Measurements from ENCODE around the gene STOX2.

- no peak for TF ChIP-seq PATZ1 (CRISPR knock-in tag; IDR thresholded peaks at IDR 0.05; ENCODE audit: borderline replicate concordance)
- no peak for TF ChIP-seq TSHZ2 (CRISPR knock-in tag; IDR thresholded peaks at IDR 0.05)
- TF ChIP-seq CREB5 (CRISPR knock-in tag; IDR thresholded peaks at IDR 0.05; ENCODE audit: low read depth): no peak
- TF ChIP-seq ARNTL (CRISPR knock-in tag; IDR thresholded peaks at IDR 0.05; ENCODE audit: borderline replicate concordance, low read depth): no peak
- TF ChIP-seq TCF4 (CRISPR knock-in tag; IDR thresholded peaks at IDR 0.05; ENCODE audit: borderline replicate concordance): no peak
- TF ChIP-seq PPARA (CRISPR knock-in tag; IDR thresholded peaks at IDR 0.05; ENCODE audit: borderline replicate concordance): no peak
- TF ChIP-seq BACH2 (CRISPR knock-in tag; IDR thresholded peaks at IDR 0.05; ENCODE audit: borderline replicate concordance): no peak
- no peak for TF ChIP-seq ESRRG (CRISPR knock-in tag; IDR thresholded peaks at IDR 0.05)
- TF ChIP-seq POU6F1 (CRISPR knock-in tag; IDR thresholded peaks at IDR 0.05; ENCODE audit: borderline replicate concordance, low read depth): no peak
- no peak for TF ChIP-seq ZNF8 (CRISPR knock-in tag; IDR thresholded peaks at IDR 0.05)
- TF ChIP-seq SNAI2 (CRISPR knock-in tag; IDR thresholded peaks at IDR 0.05): no peak
- TF ChIP-seq ZNF565 (CRISPR knock-in tag; conservative IDR thresholded peaks at IDR 0.05; ENCODE audit: low read depth): no peak
These were observed 148.3 kb downstream of the STOX2 start for GRCh38 chr4:184053434-184053833.

Data from SK-N-SH treated with all-trans-retinoic acid at 6 μM for 48 hours (cell line).